MM.1S (cell line): Measurements from ENCODE around the gene PCNT.

Experiments
- DNase-seq: peaks from one replicate; pipeline ENCODE4 v3.0.0-alpha.2; 2015
- H2AFZ ChIP-seq: fragments of 300-600 bp; sonication (generic); 2 replicates; pipeline ENCODE4 v1.6.0; 2016; ENCODE audit warnings: antibody characterized with exemption, low read length
- H3F3A ChIP-seq: fragments of 300-600 bp; sonication (generic); 2 replicates; pipeline ENCODE4 v1.6.1; 2016; ENCODE audit warnings: mild to moderate bottlenecking, antibody characterized with exemption, low read length, moderate library complexity, mixed read lengths; ENCODE audit not compliant: insufficient read depth
- H3K27ac ChIP-seq: fragments of 300-600 bp; sonication (generic); 2 replicates; pipeline ENCODE4 v1.5.1; 2016; ENCODE audit warnings: mild to moderate bottlenecking, low read length
- H3K27me3 ChIP-seq: fragments of 300-600 bp; sonication (generic); replicated peaks from 2 replicates; pipeline ENCODE4 v1.6.0; 2016; ENCODE audit warnings: low read length; ENCODE audit not compliant: insufficient read depth
- H3K36me3 ChIP-seq: fragments of 300-600 bp; sonication (generic); replicated peaks from 2 replicates; pipeline ENCODE4 v1.6.1; 2016; ENCODE audit warnings: mild to moderate bottlenecking, low read length, mixed read lengths; ENCODE audit not compliant: insufficient read depth
- H3K4me1 ChIP-seq: fragments of 300-600 bp; sonication (generic); 2 replicates; pipeline ENCODE4 v1.6.1; 2016; ENCODE audit warnings: low read length, mixed read lengths
- H3K4me2 ChIP-seq: fragments of 300-600 bp; sonication (generic); 2 replicates; pipeline ENCODE4 v1.6.0; 2016; ENCODE audit warnings: low read depth, low read length
- H3K4me3 ChIP-seq: fragments of 300-600 bp; sonication (generic); 2 replicates; pipeline ENCODE4 v1.5.1; 2016; ENCODE audit warnings: low read length, mixed read lengths
- H3K79me2 ChIP-seq: fragments of 300-600 bp; sonication (generic); 2 replicates; pipeline ENCODE4 v1.6.1; 2016; ENCODE audit warnings: mixed run types, low read length, mixed read lengths
- H3K9ac ChIP-seq: fragments of 300-600 bp; sonication (generic); 2 replicates; pipeline ENCODE4 v1.6.1; 2016; ENCODE audit warnings: low read length, mixed read lengths
- H3K9me2 ChIP-seq: fragments of 300-600 bp; sonication (generic); replicated peaks from 2 replicates; pipeline ENCODE4 v1.6.1; 2016; ENCODE audit warnings: mild to moderate bottlenecking, low read length, mixed read lengths; ENCODE audit not compliant: insufficient read depth
- H3K9me3 ChIP-seq: fragments of 300-600 bp; sonication (generic); replicated peaks from 2 replicates; pipeline ENCODE4 v1.6.1; 2016; ENCODE audit warnings: mild to moderate bottlenecking, low read length, mixed read lengths; ENCODE audit not compliant: insufficient read depth
- H4K20me1 ChIP-seq: fragments of 300-600 bp; sonication (generic); 2 replicates; pipeline ENCODE4 v1.6.1; 2016; ENCODE audit warnings: mild to moderate bottlenecking, low read length, moderate library complexity, mixed read lengths; ENCODE audit not compliant: insufficient read depth
- CTCF ChIP-seq: fragments of 300-600 bp; sonication (generic); IDR thresholded peaks from 2 replicates; pipeline ENCODE4 v1.5.1; 2016; ENCODE audit warnings: antibody characterized with exemption, low read length, mixed read lengths
- EZH2 ChIP-seq: fragments of 300-600 bp; sonication (generic); optimal IDR thresholded peaks from 2 replicates; pipeline ENCODE3; 2017; ENCODE audit warnings: low read depth, mild to moderate bottlenecking, antibody characterized with exemption, low read length, mixed read lengths
- EZH2phosphoT487 ChIP-seq: fragments of 300-600 bp; sonication (generic); IDR thresholded peaks from 2 replicates; pipeline ENCODE4 v1.6.1; 2018; ENCODE audit warnings: antibody characterized with exemption, low read length

The PCNT gene

GRCh38 chr21:46492851-46493250 lies 168.9 kb downstream of the PCNT start:
- Histone ChIP-seq H3K27ac (no peak overlapping the region), H3K27me3 (no peaks in the 10 kb centered on the region), H3K9me3 (no peaks in the 10 kb centered on the region), H3K79me2 (0 out of 2 replicates have a peak, but pooled peaks cover 4% of the 10 kb centered on the region), H3F3A (no peaks in the 10 kb centered on the region), H3K4me3 (no peak overlapping the region), H4K20me1 (no peaks in the 10 kb centered on the region), H3K4me1 (no peaks in the 10 kb centered on the region), H2AFZ (no peak overlapping the region), H3K9me2 (no peaks in the 10 kb centered on the region), H3K36me3 (peaks cover 5% of the 10 kb centered on the region; the same call in 1 of the 2 replicates), H3K9ac (no peak overlapping the region), H3K4me2 (no peak overlapping the region)
- TF ChIP-seq EZH2phosphoT487 (no peak), CTCF (no peak), EZH2 (no peak)
- DNase-seq, result no peak

DNA sequence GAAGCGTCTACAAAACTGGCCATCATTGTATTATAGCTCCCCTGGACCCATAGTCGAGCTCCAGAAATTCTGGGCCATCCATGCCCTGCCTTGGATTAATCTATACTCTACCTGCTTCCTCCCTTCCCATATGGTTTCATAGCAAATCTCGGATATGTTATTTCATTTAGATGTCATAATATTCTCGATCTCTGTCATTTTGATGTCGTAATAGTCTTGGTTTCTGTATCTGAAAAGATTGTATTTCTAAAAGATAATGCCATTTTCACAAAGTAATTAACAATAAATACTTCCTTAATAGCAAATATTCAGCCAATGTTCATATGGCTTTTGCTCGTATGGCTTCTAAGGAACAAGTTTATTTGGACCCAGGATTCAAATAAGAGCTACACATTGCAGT lies 169.9 kb downstream of the PCNT start:
- peaks cover 8% of the 10 kb centered on the region; the same call in 1 of the 2 replicates for H3K36me3 ChIP-seq
- H2AFZ ChIP-seq, result no peak overlapping the region
- H4K20me1 ChIP-seq, result no peaks in the 10 kb centered on the region
- no peaks in the 10 kb centered on the region for H3K9me2 ChIP-seq
- H3F3A ChIP-seq, result no peaks in the 10 kb centered on the region
- H3K4me3 ChIP-seq, result no peak overlapping the region
- H3K27ac ChIP-seq, result no peak overlapping the region
- no peaks in the 10 kb centered on the region for H3K4me1 ChIP-seq
- TF ChIP-seq EZH2 (no peak), EZH2phosphoT487 (no peak), CTCF (no peak)
- no peaks in the 10 kb centered on the region for H3K27me3 ChIP-seq
- no peaks in the 10 kb centered on the region for H3K9me3 ChIP-seq
- H3K4me2 ChIP-seq, result no peak overlapping the region
- H3K9ac ChIP-seq, result no peak overlapping the region
- H3K79me2 ChIP-seq, result 0 out of 2 replicates have a peak, but pooled peaks cover 4% of the 10 kb centered on the region
- no peak for DNase-seq
